Natural killer cell (primary cell): ENCODE measurements around the gene SNRNP27. TPM values are rescaled to one million over a fixed set of nuclear protein-coding genes. Genes with fewer than 3 reads are reported as not detected.

Experiments used
- ATAC-seq, 3 donors: fragments of 150-1000 bp in 2 of 3; fragments of 200-7000 bp in 1 of 3; cut with Tn5 transposase; 1 replicate in 1 of 3; 2 replicates in 2 of 3; pipeline ENCODE4 v1.10.0; 2021; ENCODE audit warnings: mild to moderate bottlenecking in 2 of 3, moderate library complexity in 2 of 3
- DNase-seq, 2 donors: peaks; one replicate each; pipeline versions ENCODE4 v3.0.0 to v3.0.0-alpha.2; 2013 to 2021; ENCODE audit warnings: mixed read lengths in 1 of 2
- H3K27ac ChIP-seq: one replicate; pipeline ENCODE4 v1.5.1; 2013; ENCODE audit warnings: mild to moderate bottlenecking, low read length
- H3K27me3 ChIP-seq: one replicate; pipeline ENCODE4 v1.6.1; 2013; ENCODE audit warnings: low read length; ENCODE audit not compliant: control insufficient read depth, insufficient read depth
- H3K36me3 ChIP-seq: one replicate; pipeline ENCODE4 v1.6.1; 2013; ENCODE audit warnings: low read length; ENCODE audit not compliant: control insufficient read depth, insufficient read depth
- H3K4me1 ChIP-seq: one replicate; pipeline ENCODE4 v1.6.1; 2013; ENCODE audit warnings: low read length; ENCODE audit not compliant: control insufficient read depth, insufficient read depth
- H3K4me3 ChIP-seq: one replicate; pipeline ENCODE4 v1.5.1; 2013; ENCODE audit warnings: low read length
- H3K9me3 ChIP-seq: one replicate; pipeline ENCODE4 v1.6.1; 2013; ENCODE audit warnings: low read length; ENCODE audit not compliant: control insufficient read depth, insufficient read depth
- H3K27ac Mint-ChIP-seq, 2 donors: one replicate each; pipeline ENCODE4 v1.8.0; 2022; ENCODE audit warnings: mild to moderate bottlenecking in 2 of 2, mixed read lengths in 2 of 2, moderate library complexity in 1 of 2
- H3K27me3 Mint-ChIP-seq, 2 donors: one replicate each; pipeline ENCODE4 v1.8.0; 2022; ENCODE audit warnings: low read depth in 2 of 2, mixed read lengths in 2 of 2
- H3K36me3 Mint-ChIP-seq: one replicate; pipeline ENCODE4 v1.8.0; 2022; ENCODE audit warnings: mixed read lengths
- H3K4me1 Mint-ChIP-seq, 2 donors: one replicate each; pipeline ENCODE4 v1.8.0; 2022; ENCODE audit warnings: mixed read lengths in 2 of 2
- H3K4me3 Mint-ChIP-seq: one replicate; pipeline ENCODE4 v1.8.0; 2022; ENCODE audit warnings: mild to moderate bottlenecking, moderate library complexity, mixed read lengths
- H3K9me3 Mint-ChIP-seq, 2 donors: one replicate each; pipeline ENCODE4 v1.8.0; 2022; ENCODE audit warnings: mixed read lengths in 2 of 2
- CTCF ChIP-seq: fragments of 200-600 bp; IDR thresholded peaks from one replicate; pipeline ENCODE4 v1.8.0; 2022; ENCODE audit warnings: antibody characterized with exemption
- WGBS: methylation state at CpG from one replicate; pipeline ENCODE4 v1.1.7; 2013; ENCODE audit warnings: missing lambda C conversion rate; ENCODE audit not compliant: insufficient coverage; 5-methylcytosine and 5-hydroxymethylcytosine counted together
- intact Hi-C: fragments of 100-400 bp; cut with micrococcal nuclease; formaldehyde crosslinking; loops from one replicate; pipeline ENCODE4 v1.14.2; 2022
- total RNA-seq, 4 donors: library from RNA; stranded (reverse); fragments of 120-200 nt in 1 of 4; gene quantifications; one replicate each; pipeline versions ENCODE4 v1.2.3 to v1.2.4, GENCODE V29; 2013 to 2022

The SNRNP27 gene
- 10 to 100 TPM; 53.2 to 61.5 (median 58.2) TPM for total RNA-seq
- 65.6 TPM for total RNA-seq (2013)

- Mint-ChIP-seq H3K36me3 (peaks cover 8% of the 10 kb centered on the region), H3K4me3 (peak within 1 kb of the TSS; percentile 100), H3K4me1 (peaks cover 24 to 29% of the 10 kb centered on the region in 2 donors), H3K27me3 (no peaks in the 10 kb centered on the region), H3K27ac (peak within 1 kb of the TSS; percentile 95 to 99), H3K9me3 (no peaks in the 10 kb centered on the region)
- ATAC-seq, result peak; percentile 85 to 94 (median 93)
- TF ChIP-seq CTCF, result no peak
- Histone ChIP-seq H3K4me3 (peak within 1 kb of the TSS; percentile 76), H3K36me3 (peaks cover 25% of the 10 kb centered on the region), H3K4me1 (peaks cover 17% of the 10 kb centered on the region), H3K27me3 (no peaks in the 10 kb centered on the region), H3K9me3 (no peaks in the 10 kb centered on the region), H3K27ac (peak within 1 kb of the TSS; percentile 71)
- 0% methylated on average over 31 of the region's 32 CpGs for WGBS
- peak; percentile 70 to 90 for DNase-seq
- intact Hi-C loops, result loop anchor here (5.0 kb wide), 1 partner anchor 298 kb away; the partner anchor contains the start of gene C2orf42
These were observed at the start of gene SNRNP27 for GRCh38 chr2:69893684-69894551. SNRNP27 (plus strand) TSS chr2:69893956; CDS start chr2:69893985, 29 bp downstream.

- Histone ChIP-seq H3K27ac (no peak overlapping the region), H3K27me3 (no peaks in the 10 kb centered on the region), H3K4me3 (no peak overlapping the region), H3K36me3 (peaks cover 68% of the 10 kb centered on the region), H3K4me1 (no peaks in the 10 kb centered on the region), H3K9me3 (no peaks in the 10 kb centered on the region)
- Mint-ChIP-seq H3K27ac (no peak overlapping the region), H3K4me3 (no peak overlapping the region), H3K27me3 (no peaks in the 10 kb centered on the region), H3K9me3 (no peaks in the 10 kb centered on the region), H3K4me1 (no peaks in the 10 kb centered on the region), H3K36me3 (no peaks in the 10 kb centered on the region)
- intact Hi-C loops, result no loop called here
- ATAC-seq (no peak), DNase-seq (no peak)
- TF ChIP-seq CTCF, result no peak
These were observed 49.8 kb upstream of the SNRNP27 start for GRCh38 chr2:69843993-69844392.

- intact Hi-C loops, result no loop called here
These were observed 49.2 kb upstream of the SNRNP27 start for GRCh38 chr2:69844560-69844959.

More at GRCh38 chr2:69844560-69844959, 49.2 kb upstream of the SNRNP27 start:
- no peaks in the 10 kb centered on the region for H3K27me3 Mint-ChIP-seq
- no peaks in the 10 kb centered on the region for H3K36me3 Mint-ChIP-seq
- H3K4me1 ChIP-seq, result no peaks in the 10 kb centered on the region
- no peak for DNase-seq
- no peak overlapping the region for H3K4me3 Mint-ChIP-seq
- no peak for TF ChIP-seq CTCF
- no peaks in the 10 kb centered on the region for H3K9me3 ChIP-seq
- ATAC-seq, result no peak
- no peaks in the 10 kb centered on the region for H3K4me1 Mint-ChIP-seq
- no peaks in the 10 kb centered on the region for H3K9me3 Mint-ChIP-seq
- WGBS, result 96% methylated on average over 2 of the region's 3 CpGs
- H3K36me3 ChIP-seq, result peaks cover 69% of the 10 kb centered on the region
- H3K27me3 ChIP-seq, result no peaks in the 10 kb centered on the region
- H3K27ac ChIP-seq, result no peak overlapping the region
- no peak overlapping the region for H3K27ac Mint-ChIP-seq
- H3K4me3 ChIP-seq, result no peak overlapping the region
